ENCODE data around the gene SLC6A3.

GRCh38 chr5:1368756-1369155, 76.5 kb downstream of the SLC6A3 start:
- TF ChIP-seq POLR2A (IDR thresholded peaks at IDR 0.05; ENCODE audit: low read length) (no peak), GATA1 (IDR thresholded peaks at IDR 0.05; ENCODE audit: low read depth, low read length) (no peak)
